OCI-LY7 (cell line): ENCODE data around the gene LRP1-AS. TPM values are rescaled to one million over a fixed set of nuclear protein-coding genes. Genes with fewer than 3 reads are reported as not detected.

Experiments
- BruUV-seq: library from RNA; stranded (reverse); fragments of 400-500 nt; replicated peaks from 2 replicates; lab custom pipeline; 2021; lab: Mats Ljungman, UMichigan
- CTCF ChIA-PET: fragments of 300-600 bp; sonication (Branson Sonifier 250); formaldehyde crosslinking; loops from one replicate; lab custom pipeline; 2022; ENCODE audit warnings: antibody characterized with exemption; ENCODE audit not compliant: unreplicated experiment; lab: Charles Lee
- POLR2A ChIA-PET: fragments of 300-600 bp; sonication (Branson Sonifier 250); formaldehyde crosslinking; loops from one replicate; lab custom pipeline; 2022; ENCODE audit warnings: antibody characterized with exemption; lab: Charles Lee
- DNase-seq: peaks from one replicate; pipeline ENCODE4 v3.0.0-alpha.2; 2015; ENCODE audit warnings: low spot score
- H2AFZ ChIP-seq: fragments of 200-600 bp; sonication (generic), shearing (Covaris generic); 2 replicates; pipeline ENCODE4 v1.6.1; 2014; ENCODE audit warnings: mild to moderate bottlenecking, antibody characterized with exemption, low read length, moderate library complexity
- H3K27ac ChIP-seq: fragments of 200-600 bp; sonication (generic); 2 replicates; pipeline ENCODE4 v1.5.1; 2014; ENCODE audit warnings: mixed run types, low read depth, mild to moderate bottlenecking, moderate library complexity, low read length, inconsistent platforms; ENCODE audit not compliant: poor library complexity, severe bottlenecking
- H3K36me3 ChIP-seq: fragments of 200-600 bp; sonication (generic); 2 replicates; pipeline ENCODE4 v1.6.1; 2014; ENCODE audit warnings: mild to moderate bottlenecking, antibody characterized with exemption, low read length, moderate library complexity, mixed read lengths; ENCODE audit not compliant: insufficient read depth
- H3K4me1 ChIP-seq: fragments of 200-600 bp; sonication (generic); 2 replicates; pipeline ENCODE4 v1.5.1; 2014; ENCODE audit warnings: mild to moderate bottlenecking, low read length; ENCODE audit not compliant: insufficient read depth, poor library complexity, severe bottlenecking
- H3K4me2 ChIP-seq: fragments of 200-600 bp; sonication (generic); 2 replicates; pipeline ENCODE4 v1.6.1; 2014; ENCODE audit warnings: mild to moderate bottlenecking, low read length
- H3K4me3 ChIP-seq: fragments of 200-600 bp; sonication (generic); 2 replicates; pipeline ENCODE4 v1.5.1; 2014; ENCODE audit warnings: mild to moderate bottlenecking, low read depth, low read length; ENCODE audit not compliant: poor library complexity, severe bottlenecking
- H3K79me2 ChIP-seq: fragments of 200-600 bp; sonication (generic); 2 replicates; pipeline ENCODE4 v1.6.1; 2016; ENCODE audit warnings: low read depth, mild to moderate bottlenecking, low read length, moderate library complexity, mixed read lengths; ENCODE audit not compliant: insufficient read depth
- H3K9me2 ChIP-seq: fragments of 200-600 bp; sonication (generic); 2 replicates; pipeline ENCODE4 v1.6.1; 2016; ENCODE audit warnings: mild to moderate bottlenecking, low read length, mixed read lengths; ENCODE audit not compliant: insufficient read depth
- H3K9me3 ChIP-seq: fragments of 200-600 bp; sonication (generic); 2 replicates; pipeline ENCODE4 v1.6.1; 2014; ENCODE audit warnings: mild to moderate bottlenecking, mixed run types, low read length, mixed read lengths
- H4K20me1 ChIP-seq: fragments of 200-600 bp; sonication (generic); 2 replicates; pipeline ENCODE4 v1.6.1; 2014; ENCODE audit warnings: mild to moderate bottlenecking, antibody characterized with exemption, low read length, moderate library complexity, mixed read lengths; ENCODE audit not compliant: insufficient read depth
- EZH2phosphoT487 ChIP-seq: fragments of 200-600 bp; sonication (generic); IDR thresholded peaks from 2 replicates; pipeline ENCODE4 v1.6.1; 2018; ENCODE audit warnings: low read depth, borderline replicate concordance, mild to moderate bottlenecking, mixed run types, antibody characterized with exemption, low read length, moderate library complexity, mixed read lengths
- intact Hi-C: fragments of 100-400 bp; cut with micrococcal nuclease; formaldehyde crosslinking; loops from one replicate; pipeline ENCODE4 v1.10.0; 2022; ENCODE audit not compliant: unreplicated experiment
- total RNA-seq, 2 experiments: library from RNA; depleted of rRNA in 1 of 2; stranded (reverse); fragments of >200 nt in 1 of 2; shearing (Covaris generic) in 1 of 2; gene quantifications; 2 replicates each; pipeline ENCODE4 v1.2.3, GENCODE V29; 2014 to 2022
- TF ChIP-seq, protein P1 (sequence below): fragments of 200-600 bp; sonication (generic); conservative IDR thresholded peaks from 2 replicates; pipeline ENCODE4 v1.5.1; 2014; ENCODE audit warnings: mild to moderate bottlenecking, antibody characterized with exemption, low read length, moderate library complexity, mixed read lengths

LRP1-AS gene
- total RNA-seq, 2 experiments from 2014 or later: not detected

DNA sequence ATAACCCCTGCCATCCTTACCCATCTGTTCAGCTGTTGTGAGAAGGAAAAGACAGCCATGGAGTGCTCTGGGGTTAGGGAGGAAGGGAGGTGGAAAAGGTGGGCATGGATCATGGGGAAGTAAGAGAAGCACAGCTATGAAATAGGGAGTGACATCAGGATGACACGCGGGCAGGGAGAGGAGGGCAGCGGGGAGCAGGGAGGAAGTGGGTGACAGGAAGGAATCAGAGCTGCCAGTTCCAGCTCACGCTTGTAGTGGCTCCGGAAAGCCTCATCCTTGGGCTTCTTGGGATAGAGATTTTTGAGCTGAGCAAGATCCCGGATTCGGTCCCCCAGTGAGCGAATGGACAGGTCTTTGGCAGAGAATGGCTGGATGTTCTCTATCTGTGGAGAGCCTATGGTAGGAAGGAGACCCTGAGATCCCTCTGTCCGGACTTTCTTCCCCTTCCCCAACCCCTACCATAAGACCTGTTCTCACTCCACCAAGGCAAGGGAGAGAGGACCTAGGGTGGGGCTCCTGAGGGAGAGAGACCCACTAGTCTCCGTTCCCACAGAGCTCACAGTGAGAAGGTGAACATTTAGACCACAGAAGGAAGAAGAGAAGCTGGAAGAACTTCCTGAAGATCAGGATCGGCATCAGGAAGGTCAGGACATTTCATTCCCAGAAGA, 48.2 kb downstream of the LRP1-AS start:
- DNase-seq: no peak
- Histone ChIP-seq H3K4me1 (peaks cover 7% of the 10 kb centered on the region), H3K9me2 (no peaks in the 10 kb centered on the region), H3K27ac (no peak overlapping the region), H3K36me3 (peaks cover 79% of the 10 kb centered on the region), H3K4me2 (no peak overlapping the region), H4K20me1 (no peaks in the 10 kb centered on the region), H3K4me3 (no peak overlapping the region), H3K79me2 (no peaks in the 10 kb centered on the region), H2AFZ (no peak overlapping the region), H3K9me3 (no peaks in the 10 kb centered on the region)
- ChIA-PET CTCF (no interaction called here), POLR2A (interaction anchor here (0.5 to 1.3 kb wide), 2 partner anchors 22 to 657 kb away, joined by 3 to 6 read pairs; no protein-coding TSS in a partner anchor)
- intact Hi-C loops: no loop called here
- TF ChIP-seq EZH2phosphoT487: no peak
- TF ChIP-seq, protein P1, sequence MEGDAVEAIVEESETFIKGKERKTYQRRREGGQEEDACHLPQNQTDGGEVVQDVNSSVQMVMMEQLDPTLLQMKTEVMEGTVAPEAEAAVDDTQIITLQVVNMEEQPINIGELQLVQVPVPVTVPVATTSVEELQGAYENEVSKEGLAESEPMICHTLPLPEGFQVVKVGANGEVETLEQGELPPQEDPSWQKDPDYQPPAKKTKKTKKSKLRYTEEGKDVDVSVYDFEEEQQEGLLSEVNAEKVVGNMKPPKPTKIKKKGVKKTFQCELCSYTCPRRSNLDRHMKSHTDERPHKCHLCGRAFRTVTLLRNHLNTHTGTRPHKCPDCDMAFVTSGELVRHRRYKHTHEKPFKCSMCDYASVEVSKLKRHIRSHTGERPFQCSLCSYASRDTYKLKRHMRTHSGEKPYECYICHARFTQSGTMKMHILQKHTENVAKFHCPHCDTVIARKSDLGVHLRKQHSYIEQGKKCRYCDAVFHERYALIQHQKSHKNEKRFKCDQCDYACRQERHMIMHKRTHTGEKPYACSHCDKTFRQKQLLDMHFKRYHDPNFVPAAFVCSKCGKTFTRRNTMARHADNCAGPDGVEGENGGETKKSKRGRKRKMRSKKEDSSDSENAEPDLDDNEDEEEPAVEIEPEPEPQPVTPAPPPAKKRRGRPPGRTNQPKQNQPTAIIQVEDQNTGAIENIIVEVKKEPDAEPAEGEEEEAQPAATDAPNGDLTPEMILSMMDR: no peak
- BruUV-seq: no TSS peak

- Histone ChIP-seq H3K4me1 (peaks cover 13% of the 10 kb centered on the region), H3K9me3 (no peaks in the 10 kb centered on the region), H4K20me1 (no peaks in the 10 kb centered on the region), H3K4me2 (no peak overlapping the region), H3K4me3 (no peak overlapping the region), H2AFZ (no peak overlapping the region), H3K79me2 (no peaks in the 10 kb centered on the region), H3K9me2 (no peaks in the 10 kb centered on the region), H3K27ac (no peak overlapping the region), H3K36me3 (peaks cover 76% of the 10 kb centered on the region)
- TF ChIP-seq, protein P1: no peak
- no peak for TF ChIP-seq EZH2phosphoT487
- ChIA-PET POLR2A (interaction anchor here (0.6 to 1.3 kb wide), 3 partner anchors 19 to 25 kb away, joined by 3 to 6 read pairs (median 3); no protein-coding TSS in a partner anchor), CTCF (no interaction called here)
- intact Hi-C loops: no loop called here
- DNase-seq: no peak
- BruUV-seq: no TSS peak
These were observed 48.9 kb downstream of the LRP1-AS start for GRCh38 chr12:57098546-57098945.

DNA sequence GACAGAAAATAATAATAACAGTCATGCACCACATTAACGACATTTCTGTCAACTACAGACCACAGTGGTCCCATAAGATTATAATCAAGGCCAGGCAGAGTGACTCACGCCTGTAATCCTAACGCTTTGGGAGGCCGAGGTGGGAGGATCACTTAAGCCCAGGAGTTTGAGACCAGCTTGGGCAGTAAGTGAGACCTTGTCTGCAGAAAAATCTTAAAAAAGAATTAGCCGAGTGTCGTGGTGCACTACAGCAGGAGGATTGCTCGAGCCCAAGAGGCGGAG, 49.9 kb downstream of the LRP1-AS start:
- peaks cover 19% of the 10 kb centered on the region for H3K4me1 ChIP-seq
- no peak overlapping the region for H2AFZ ChIP-seq
- intact Hi-C loops: no loop called here
- no peaks in the 10 kb centered on the region for H3K9me3 ChIP-seq
- BruUV-seq: no TSS peak
- peaks cover 82% of the 10 kb centered on the region for H3K36me3 ChIP-seq
- H3K79me2 ChIP-seq: no peaks in the 10 kb centered on the region
- DNase-seq: no peak
- H4K20me1 ChIP-seq: no peaks in the 10 kb centered on the region
- POLR2A ChIA-PET: interaction anchor here (0.8 to 1.7 kb wide), 3 partner anchors 9 to 28 kb away, joined by 3 to 5 read pairs (median 4); no protein-coding TSS in a partner anchor
- TF ChIP-seq EZH2phosphoT487: no peak
- TF ChIP-seq, protein P1: no peak
- no peak overlapping the region for H3K27ac ChIP-seq
- H3K4me2 ChIP-seq: no peak overlapping the region
- CTCF ChIA-PET: no interaction called here
- no peaks in the 10 kb centered on the region for H3K9me2 ChIP-seq
- H3K4me3 ChIP-seq: no peak overlapping the region
